ENCODE results near the gene RPS6KA2. TPM values are rescaled to one million over a fixed set of nuclear protein-coding genes. Genes with fewer than 3 reads are reported as not detected.

RPS6KA2 gene
- total RNA-seq, 1 experiment from 2014 or later = 12.3 TPM

DNA sequence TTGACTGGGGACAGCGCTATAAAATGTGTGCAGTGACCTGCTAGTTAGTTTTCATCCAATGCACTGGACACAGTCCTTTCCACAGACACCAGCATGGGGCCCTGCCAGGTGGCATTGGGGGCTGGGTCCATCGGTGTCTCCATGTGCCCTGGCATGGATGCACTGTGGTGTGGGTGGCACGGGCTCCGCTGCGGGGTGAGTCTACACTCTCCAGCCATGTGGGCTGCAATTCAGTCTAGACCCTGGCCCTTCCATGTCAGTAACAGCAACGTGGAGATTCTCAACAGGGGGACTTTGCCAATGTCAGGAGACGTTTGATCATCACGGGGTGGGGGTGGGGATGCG lies 140.5 kb downstream of the RPS6KA2 start:
- H3T11ph ChIP-seq (ENCODE audit: low read length) = no peak overlapping the region
- H2BK15ac ChIP-seq (ENCODE audit: low read depth, low read length) = no peak overlapping the region
- no peaks in the 10 kb centered on the region for H3K23me2 ChIP-seq (ENCODE audit: insufficient read length, low read depth, low read length, poor library complexity, severe bottlenecking)
- H3K79me1 ChIP-seq (ENCODE audit: insufficient read depth, low read depth, low read length, poor library complexity, severe bottlenecking) = no peaks in the 10 kb centered on the region
- H3K9ac ChIP-seq (ENCODE audit: extremely low read depth, insufficient read length, low read length) = no peak overlapping the region
- H4K20me1 ChIP-seq (ENCODE audit: control insufficient read depth, insufficient read depth, insufficient read length) = no peaks in the 10 kb centered on the region
- TF ChIP-seq, protein P1, sequence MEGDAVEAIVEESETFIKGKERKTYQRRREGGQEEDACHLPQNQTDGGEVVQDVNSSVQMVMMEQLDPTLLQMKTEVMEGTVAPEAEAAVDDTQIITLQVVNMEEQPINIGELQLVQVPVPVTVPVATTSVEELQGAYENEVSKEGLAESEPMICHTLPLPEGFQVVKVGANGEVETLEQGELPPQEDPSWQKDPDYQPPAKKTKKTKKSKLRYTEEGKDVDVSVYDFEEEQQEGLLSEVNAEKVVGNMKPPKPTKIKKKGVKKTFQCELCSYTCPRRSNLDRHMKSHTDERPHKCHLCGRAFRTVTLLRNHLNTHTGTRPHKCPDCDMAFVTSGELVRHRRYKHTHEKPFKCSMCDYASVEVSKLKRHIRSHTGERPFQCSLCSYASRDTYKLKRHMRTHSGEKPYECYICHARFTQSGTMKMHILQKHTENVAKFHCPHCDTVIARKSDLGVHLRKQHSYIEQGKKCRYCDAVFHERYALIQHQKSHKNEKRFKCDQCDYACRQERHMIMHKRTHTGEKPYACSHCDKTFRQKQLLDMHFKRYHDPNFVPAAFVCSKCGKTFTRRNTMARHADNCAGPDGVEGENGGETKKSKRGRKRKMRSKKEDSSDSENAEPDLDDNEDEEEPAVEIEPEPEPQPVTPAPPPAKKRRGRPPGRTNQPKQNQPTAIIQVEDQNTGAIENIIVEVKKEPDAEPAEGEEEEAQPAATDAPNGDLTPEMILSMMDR (conservative IDR thresholded peaks at IDR 0.05) = 0 out of 3 replicates have a peak, but pooled peaks have one; percentile 2
- H2AK5ac ChIP-seq (ENCODE audit: insufficient read length, low read length) = no peak overlapping the region
- no peak overlapping the region for H3K4ac ChIP-seq (ENCODE audit: low read depth, low read length)
- no peak overlapping the region for H2BK20ac ChIP-seq (ENCODE audit: low read depth, low read length, poor library complexity, severe bottlenecking)
- H3K27ac ChIP-seq (ENCODE audit: insufficient read length, low read depth, low read length) = no peak overlapping the region
- no peak overlapping the region for H3K23ac ChIP-seq (ENCODE audit: insufficient read length, low read depth, low read length)
- H3K36me3 Mint-ChIP-seq (ENCODE audit: insufficient read depth in 1 of 3, low read depth in 3 of 3) = peaks cover 12 to 23% (median 14%) of the 10 kb centered on the region in 3 experiments
- whole genome bisulfite sequencing (ENCODE audit: extremely low coverage, insufficient read length, low lambda C conversion rate) = no CpG with 5 or more reads among the region's 9 CpGs
- H2BK12ac ChIP-seq (ENCODE audit: insufficient read length, low read depth, low read length) = no peak overlapping the region
- no peaks in the 10 kb centered on the region for H3K9me3 Mint-ChIP-seq
- no peak overlapping the region for H3K4me2 ChIP-seq (ENCODE audit: insufficient read depth, insufficient read length, low read length)
- no peaks in the 10 kb centered on the region for H3K27me3 ChIP-seq (ENCODE audit: insufficient read depth, low read length)
- no peak overlapping the region for H4K8ac ChIP-seq (replicated peaks; ENCODE audit: insufficient read length, low read depth, low read length)
- H3K4me1 ChIP-seq (ENCODE audit: insufficient read depth, low read length) = peaks cover 8% of the 10 kb centered on the region
- H3K14ac ChIP-seq (ENCODE audit: insufficient read depth, low read length) = no peak overlapping the region
- DNase-seq = no peak
- no peak overlapping the region for H2BK120ac ChIP-seq (ENCODE audit: low read depth, low read length, poor library complexity, severe bottlenecking)
- no peak overlapping the region for H4K91ac ChIP-seq (ENCODE audit: insufficient read length, low read depth, low read length)
- H2AFZ ChIP-seq (ENCODE audit: low read length) = no peak overlapping the region
- H3K4me3 Mint-ChIP-seq = no peak overlapping the region
- no peaks in the 10 kb centered on the region for H3K79me2 ChIP-seq (ENCODE audit: insufficient read depth, low read length)
- no peaks in the 10 kb centered on the region for H3K9me3 ChIP-seq (ENCODE audit: control insufficient read depth, low read depth, low read length)
- H3K56ac ChIP-seq (ENCODE audit: insufficient read length, low read depth, low read length) = no peak overlapping the region
- no peaks in the 10 kb centered on the region for H3K27me3 Mint-ChIP-seq (ENCODE audit: low read depth)
- no peak overlapping the region for H2BK5ac ChIP-seq (ENCODE audit: insufficient read length, low read length)
- peaks cover 23 to 29% of the 10 kb centered on the region in 2 experiments for H3K4me1 Mint-ChIP-seq
- no peak overlapping the region for H4K5ac ChIP-seq (ENCODE audit: insufficient read length, low read depth, low read length)
- H3K18ac ChIP-seq (ENCODE audit: insufficient read length, low read depth, low read length) = no peak overlapping the region
- H3K27ac Mint-ChIP-seq = no peak overlapping the region
